Germinal center (tissue), 1 donor: ENCODE measurements around the gene PFKL.
"Not testable (repeated sequence)": the region's sequence is repeated elsewhere in the genome, so short reads cannot be mapped to it uniquely, and the experiment has no call there.

ENCODE experiments used
- DNase-seq: peaks from one replicate; pipeline ENCODE4 v3.0.0; 2012; ENCODE audit warnings: mixed read lengths, low spot score

The PFKL gene

GRCh38 chr21:44279354-44280260 is 20.2 kb upstream of the PFKL start:
- no peak for DNase-seq

- no peak for DNase-seq
Observed at GRCh38 chr21:44281801-44282200, 18.1 kb upstream of the PFKL start.

GRCh38 chr21:44282370-44282769 is 17.5 kb upstream of the PFKL start:
- DNase-seq, result no peak

- not testable (repeated sequence) for DNase-seq
Observed at GRCh38 chr21:44283211-44283785, 16.6 kb upstream of the PFKL start.

GRCh38 chr21:44283948-44284347 is 15.9 kb upstream of the PFKL start:
- no peak for DNase-seq

GRCh38 chr21:44285138-44285992 is 14.5 kb upstream of the PFKL start, which contains the start of gene AIRE:
Gene AIRE, plus strand, starts transcription at chr21:44285876. Its CDS starts 131 bp downstream, at chr21:44286007.
- DNase-seq, result no peak

GRCh38 chr21:44286086-44286715 is 13.7 kb upstream of the PFKL start:
- DNase-seq, result no peak

GRCh38 chr21:44286716-44287632 is 12.9 kb upstream of the PFKL start:
- DNase-seq, result no peak

GRCh38 chr21:44288251-44289110 is 11.4 kb upstream of the PFKL start:
- DNase-seq, result no peak

GRCh38 chr21:44289381-44290010 is 10.4 kb upstream of the PFKL start:
- no peak for DNase-seq

- DNase-seq, result no peak
Observed at GRCh38 chr21:44290327-44291077, 9.4 kb upstream of the PFKL start.

GRCh38 chr21:44291078-44291935 is 8.5 kb upstream of the PFKL start:
- no peak for DNase-seq

GRCh38 chr21:44291936-44292811 is 7.7 kb upstream of the PFKL start:
- no peak for DNase-seq

- DNase-seq, result no peak
Observed at GRCh38 chr21:44292812-44293195, 7.0 kb upstream of the PFKL start.

- DNase-seq, result no peak
Observed at GRCh38 chr21:44293551-44294231, 6.2 kb upstream of the PFKL start.
